ENCODE results near the gene FNIP2.

DNA sequence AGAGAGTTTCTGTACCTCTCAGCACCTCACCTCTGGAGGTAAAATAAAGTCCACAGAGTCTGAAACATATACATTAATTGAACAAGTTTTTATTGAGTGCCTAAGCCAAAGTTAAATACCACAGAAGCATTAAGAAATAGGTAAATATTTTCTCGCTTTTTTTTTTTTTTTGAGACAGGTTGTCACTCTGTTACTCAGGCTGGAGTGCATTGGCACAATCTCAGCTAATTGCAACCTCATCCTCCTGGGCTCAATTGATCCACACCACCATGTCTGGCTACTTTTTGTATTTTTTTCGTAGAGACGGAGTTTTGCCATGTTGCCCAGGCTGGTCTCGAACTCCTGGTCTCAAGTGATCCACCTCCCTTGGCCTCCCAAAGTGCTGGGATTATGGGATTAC lies 10.1 kb upstream of the FNIP2 start:
- TF ChIP-seq, protein P1, sequence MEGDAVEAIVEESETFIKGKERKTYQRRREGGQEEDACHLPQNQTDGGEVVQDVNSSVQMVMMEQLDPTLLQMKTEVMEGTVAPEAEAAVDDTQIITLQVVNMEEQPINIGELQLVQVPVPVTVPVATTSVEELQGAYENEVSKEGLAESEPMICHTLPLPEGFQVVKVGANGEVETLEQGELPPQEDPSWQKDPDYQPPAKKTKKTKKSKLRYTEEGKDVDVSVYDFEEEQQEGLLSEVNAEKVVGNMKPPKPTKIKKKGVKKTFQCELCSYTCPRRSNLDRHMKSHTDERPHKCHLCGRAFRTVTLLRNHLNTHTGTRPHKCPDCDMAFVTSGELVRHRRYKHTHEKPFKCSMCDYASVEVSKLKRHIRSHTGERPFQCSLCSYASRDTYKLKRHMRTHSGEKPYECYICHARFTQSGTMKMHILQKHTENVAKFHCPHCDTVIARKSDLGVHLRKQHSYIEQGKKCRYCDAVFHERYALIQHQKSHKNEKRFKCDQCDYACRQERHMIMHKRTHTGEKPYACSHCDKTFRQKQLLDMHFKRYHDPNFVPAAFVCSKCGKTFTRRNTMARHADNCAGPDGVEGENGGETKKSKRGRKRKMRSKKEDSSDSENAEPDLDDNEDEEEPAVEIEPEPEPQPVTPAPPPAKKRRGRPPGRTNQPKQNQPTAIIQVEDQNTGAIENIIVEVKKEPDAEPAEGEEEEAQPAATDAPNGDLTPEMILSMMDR (IDR thresholded peaks at IDR 0.05 in 8 of 11, conservative IDR thresholded peaks at IDR 0.05 in 3 of 11) = no peak
- no peak for TF ChIP-seq POLR2A (IDR thresholded peaks at IDR 0.05)
- no peak for TF ChIP-seq POLR2AphosphoS5 (IDR thresholded peaks at IDR 0.05)
